GM18858 (cell line): ENCODE measurements around the gene ZNF281.
"Not testable (repeated sequence)": the region's sequence is repeated elsewhere in the genome, so short reads cannot be mapped to it uniquely, and the experiment has no call there.

Experiments
- ATAC-seq: cut with Tn5 transposase; IDR thresholded peaks from one replicate; pipeline ENCODE4 v1.9.1; 2021; ENCODE audit not compliant: unreplicated experiment

ZNF281 gene

GRCh38 chr1:200432586-200432985, 22.8 kb upstream of the ZNF281 start:
- ATAC-seq: no peak

- no peak for ATAC-seq
These were observed 19.4 kb upstream of the ZNF281 start for GRCh38 chr1:200429221-200429751.

GRCh38 chr1:200428482-200429205, 18.8 kb upstream of the ZNF281 start:
- no peak for ATAC-seq

- ATAC-seq: no peak
These were observed 17.9 kb upstream of the ZNF281 start for GRCh38 chr1:200427744-200428143.

GRCh38 chr1:200426196-200426595, 16.4 kb upstream of the ZNF281 start:
- no peak for ATAC-seq

- no peak for ATAC-seq
These were observed 13.4 kb upstream of the ZNF281 start for GRCh38 chr1:200423235-200423634.

- no peak for ATAC-seq
These were observed 12.4 kb upstream of the ZNF281 start for GRCh38 chr1:200422211-200422610.

- ATAC-seq: peak; percentile 83
These were observed 6.2 kb upstream of the ZNF281 start for GRCh38 chr1:200415789-200416593.

- ATAC-seq: peak; percentile 38
These were observed 5.4 kb upstream of the ZNF281 start for GRCh38 chr1:200415227-200415626.

- no peak for ATAC-seq
These were observed 4.8 kb upstream of the ZNF281 start for GRCh38 chr1:200414657-200415056.

GRCh38 chr1:200413766-200414165, 3.9 kb upstream of the ZNF281 start:
- not testable (repeated sequence) for ATAC-seq

GRCh38 chr1:200411406-200412257, 1.8 kb upstream of the ZNF281 start:
- ATAC-seq: no peak

GRCh38 chr1:200410566-200410878, 686 bp upstream of the ZNF281 start:
- ATAC-seq: no peak

GRCh38 chr1:200409203-200409760, 554 bp downstream of the ZNF281 start:
- ATAC-seq: peak; percentile 8

GRCh38 chr1:200406161-200406797, 3.6 kb downstream of the ZNF281 start:
- ATAC-seq: no peak

- ATAC-seq: no peak
These were observed 4.6 kb downstream of the ZNF281 start for GRCh38 chr1:200405264-200405663.

GRCh38 chr1:200401708-200402107, 8.1 kb downstream of the ZNF281 start:
- no peak for ATAC-seq

- no peak for ATAC-seq
These were observed 8.6 kb downstream of the ZNF281 start for GRCh38 chr1:200401263-200401662.

GRCh38 chr1:200400556-200400955, 9.3 kb downstream of the ZNF281 start:
- ATAC-seq: no peak

GRCh38 chr1:200399860-200400259, 10.0 kb downstream of the ZNF281 start:
- ATAC-seq: no peak

GRCh38 chr1:200398373-200398772, 11.5 kb downstream of the ZNF281 start:
- ATAC-seq: no peak
